Testis (tissue), 2 donors: ENCODE results near the gene DYNC1LI1.

Experiments used
- CTCF ChIP-seq, 3 experiments: fragments of 450-650 bp in 2 of 3; fragments of 200-600 bp in 1 of 3; sonication (generic) in 1 of 3; IDR thresholded peaks; one replicate each; pipeline ENCODE4 v1.5.1; 2016 to 2019; ENCODE audit warnings: antibody characterized with exemption in 3 of 3, mild to moderate bottlenecking in 2 of 3, moderate library complexity in 1 of 3
- POLR2A ChIP-seq: fragments of 450-650 bp; IDR thresholded peaks from one replicate; pipeline ENCODE4 v1.6.1; 2017; ENCODE audit warnings: antibody characterized with exemption, mild to moderate bottlenecking, moderate library complexity

- no peak for TF ChIP-seq CTCF (IDR thresholded peaks at IDR 0.05)
- TF ChIP-seq POLR2A = no peak
These were observed 70.4 kb downstream of the DYNC1LI1 start for GRCh38 chr3:32500231-32500630.
